GOT3 (cell line): ENCODE results near the gene MOB3B.

ENCODE experiments used
- DNase-seq: peaks from one replicate; lab custom pipeline; 2025; ENCODE audit warnings: mixed read lengths; lab: John Stamatoyannopoulos, UW

The MOB3B gene

GRCh38 chr9:27365707-27366376, 163.8 kb downstream of the MOB3B start:
- DNase-seq = no peak

- no peak for DNase-seq
Observed at GRCh38 chr9:27362447-27363210, 167.0 kb downstream of the MOB3B start.

GRCh38 chr9:27361492-27361891, 168.1 kb downstream of the MOB3B start:
- no peak for DNase-seq

GRCh38 chr9:27359763-27360162, 169.9 kb downstream of the MOB3B start:
- no peak for DNase-seq

GRCh38 chr9:27358007-27358406, 171.6 kb downstream of the MOB3B start:
- DNase-seq = no peak

- DNase-seq = no peak
Observed at GRCh38 chr9:27356446-27356845, 173.2 kb downstream of the MOB3B start.

- no peak for DNase-seq
Observed at GRCh38 chr9:27355166-27355565, 174.4 kb downstream of the MOB3B start.

- no peak for DNase-seq
Observed at GRCh38 chr9:27353474-27354229, 176.0 kb downstream of the MOB3B start.

- DNase-seq = no peak
Observed at GRCh38 chr9:27353166-27353473, 176.5 kb downstream of the MOB3B start.

- DNase-seq = no peak
Observed at GRCh38 chr9:27352457-27353165, 177.0 kb downstream of the MOB3B start.

- DNase-seq = no peak
Observed at GRCh38 chr9:27351438-27351837, 178.2 kb downstream of the MOB3B start.

- DNase-seq = no peak
Observed at GRCh38 chr9:27350382-27350976, 179.1 kb downstream of the MOB3B start.

- DNase-seq = no peak
Observed at GRCh38 chr9:27349698-27350080, 179.9 kb downstream of the MOB3B start.

- no peak for DNase-seq
Observed at GRCh38 chr9:27348785-27349697, 180.6 kb downstream of the MOB3B start.

- no peak for DNase-seq
Observed at GRCh38 chr9:27347889-27348288, 181.7 kb downstream of the MOB3B start.

GRCh38 chr9:27344776-27345175, 184.8 kb downstream of the MOB3B start:
- DNase-seq = no peak

GRCh38 chr9:27341545-27342294, 187.9 kb downstream of the MOB3B start:
- DNase-seq = no peak

- DNase-seq = no peak
Observed at GRCh38 chr9:27340961-27341511, 188.6 kb downstream of the MOB3B start.

GRCh38 chr9:27340285-27340674, 189.3 kb downstream of the MOB3B start:
- no peak for DNase-seq
